Left cardiac atrium (tissue), 4 donors: ENCODE measurements around the gene DSCAML1. TPM values are rescaled to one million over a fixed set of nuclear protein-coding genes. Genes with fewer than 3 reads are reported as not detected.
"Not testable (repeated sequence)": the region's sequence is repeated elsewhere in the genome, so short reads cannot be mapped to it uniquely, and the experiment has no call there.

Experiments used
- ATAC-seq, 2 donors: fragments of 200-7000 bp; cut with Tn5 transposase; one replicate each; pipeline ENCODE4 v1.9.1; 2020; ENCODE audit warnings: mild to moderate bottlenecking in 2 of 2, moderate library complexity in 2 of 2
- DNase-seq: peaks from one replicate; pipeline ENCODE4 v3.0.0-alpha.2; 2020
- intact Hi-C, 2 donors: fragments of 100-400 bp; cut with DNase I; formaldehyde crosslinking; loops; one replicate each; pipeline versions ENCODE4 v1.14.1 to v1.15.1; 2022 to 2023
- total RNA-seq, 2 donors: library from RNA; stranded (reverse); fragmentation: NEBNext Ultra II Directional; extraction: Animal tissue kit (Norgen Biotek cat#: 25700); gene quantifications; one replicate each; pipeline ENCODE4 v1.2.1, GENCODE V29; 2021
- donor health status: DM: no; HTN: yes; CAD: no.
- donor health status: DM: no; HTN: yes; CAD: no; lungs with severe emphysema.
- donor health status: DM: yes; HTN: yes; CAD: no.
- donor health status: Dilated cardiomyopathy.

Gene DSCAML1
- total RNA-seq, 2 donors from 2014 or later = 0.76 to 0.88 TPM

- DNase-seq = no peak
- intact Hi-C loops = no loop called here
- ATAC-seq = no peak
Measured at GRCh38 chr11:117774553-117774952, 22.5 kb downstream of the DSCAML1 start.

- ATAC-seq = no peak
- intact Hi-C loops = no loop called here
- no peak for DNase-seq
Measured at GRCh38 chr11:117772360-117772759, 24.7 kb downstream of the DSCAML1 start.

- DNase-seq = no peak
- ATAC-seq = no peak
- intact Hi-C loops = no loop called here
Measured at GRCh38 chr11:117771841-117772240, 25.2 kb downstream of the DSCAML1 start.

DNA sequence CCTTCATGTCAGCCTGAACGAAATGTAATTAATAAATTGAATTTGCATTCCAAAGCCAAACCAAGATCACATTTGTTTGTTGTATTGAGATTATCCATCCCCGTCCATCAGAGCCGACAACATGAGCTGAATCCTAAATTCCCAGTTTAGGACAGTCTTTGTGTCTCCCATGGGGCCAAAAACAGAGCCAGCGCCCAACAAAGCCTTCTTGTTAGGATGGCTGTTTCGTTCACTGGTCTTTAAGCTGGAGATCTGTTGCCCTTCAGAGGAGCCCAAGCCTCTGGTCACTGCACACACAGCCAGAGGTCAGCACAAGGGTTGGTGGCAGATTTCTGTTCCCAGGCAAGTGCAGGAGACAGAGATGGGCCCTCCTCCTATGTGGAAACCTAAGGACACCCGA is 25.8 kb downstream of the DSCAML1 start:
- DNase-seq (no peak), ATAC-seq (no peak)
- intact Hi-C loops = no loop called here

- intact Hi-C loops = no loop called here
- ATAC-seq (no peak), DNase-seq (no peak)
Measured at GRCh38 chr11:117770061-117770460, 27.0 kb downstream of the DSCAML1 start.

DNA sequence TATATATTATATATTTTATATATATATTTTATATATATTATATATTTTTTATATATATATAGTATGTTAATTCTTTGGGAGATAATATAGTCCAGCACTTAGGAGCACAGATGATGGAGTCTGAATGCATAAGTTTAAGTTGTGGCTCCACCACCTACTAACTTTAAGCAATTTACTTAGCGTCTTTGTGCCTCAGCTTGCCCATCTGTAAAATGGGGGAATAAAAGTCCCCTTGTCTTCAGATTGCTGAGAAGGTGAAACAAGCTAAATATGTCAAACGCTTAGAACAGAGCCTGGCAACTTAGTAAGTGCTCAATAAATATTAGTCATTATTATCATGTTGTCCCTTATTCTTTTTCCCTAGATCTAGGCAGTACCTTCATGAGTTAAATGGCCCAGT is 27.5 kb downstream of the DSCAML1 start:
- DNase-seq (no peak), ATAC-seq (no peak)
- intact Hi-C loops = no loop called here

GRCh38 chr11:117768506-117768905 is 28.5 kb downstream of the DSCAML1 start:
- ATAC-seq (no peak), DNase-seq (no peak)
- intact Hi-C loops = no loop called here

GRCh38 chr11:117767071-117767470 is 29.9 kb downstream of the DSCAML1 start:
- intact Hi-C loops = no loop called here
- DNase-seq (no peak), ATAC-seq (no peak)

DNA sequence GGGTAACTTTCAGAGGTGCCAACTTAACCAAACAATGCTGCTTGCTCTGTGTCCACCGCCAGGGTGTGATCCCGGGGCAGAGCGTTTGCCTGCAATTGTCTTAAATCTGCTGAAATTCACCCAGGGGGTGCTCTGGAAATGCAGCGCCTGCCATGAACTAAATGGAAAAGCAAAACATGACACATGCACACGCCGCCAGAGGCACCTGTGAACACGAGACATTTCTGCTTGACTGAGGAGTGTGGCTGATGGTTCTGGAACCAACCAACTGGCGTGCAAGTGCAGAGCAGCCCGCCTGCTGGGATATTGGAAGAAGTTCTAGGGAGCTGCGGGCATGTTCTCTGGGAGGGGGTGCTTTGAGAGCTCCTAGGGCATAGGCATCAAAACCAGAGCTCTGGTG is 30.4 kb downstream of the DSCAML1 start:
- DNase-seq = no peak
- ATAC-seq = no peak
- intact Hi-C loops = no loop called here

GRCh38 chr11:117766026-117766425 is 31.0 kb downstream of the DSCAML1 start:
- ATAC-seq = no peak
- intact Hi-C loops = no loop called here

DNA sequence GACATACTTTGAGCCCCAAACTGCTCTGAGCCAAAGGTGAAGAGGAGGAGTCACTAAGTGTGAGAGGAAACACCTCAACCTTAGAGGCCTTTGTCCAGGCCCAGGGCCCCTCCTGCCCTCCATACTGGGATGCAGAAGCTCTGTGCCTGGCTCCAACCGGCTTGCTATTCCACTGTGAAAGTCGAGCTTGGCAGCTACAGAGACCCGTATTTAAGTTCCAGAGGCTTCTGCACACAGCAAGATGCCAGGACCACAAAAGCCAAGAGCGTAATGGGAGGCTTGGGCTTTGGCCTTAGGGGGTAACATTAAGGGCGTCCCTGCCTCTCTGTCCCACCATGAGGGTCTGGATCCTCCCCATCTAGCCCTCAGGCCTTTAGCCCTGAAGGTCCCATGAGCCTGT is 31.9 kb downstream of the DSCAML1 start:
- intact Hi-C loops = no loop called here
- ATAC-seq (no peak), DNase-seq (no peak)

More at GRCh38 chr11:117766026-117766425, 31.0 kb downstream of the DSCAML1 start:
- DNase-seq = no peak

GRCh38 chr11:117763465-117763864 is 33.6 kb downstream of the DSCAML1 start:
- intact Hi-C loops = not testable (repeated sequence)

GRCh38 chr11:117761993-117762392 is 35.0 kb downstream of the DSCAML1 start:
- intact Hi-C loops = no loop called here
- ATAC-seq = no peak
- DNase-seq = no peak

More at GRCh38 chr11:117763465-117763864, 33.6 kb downstream of the DSCAML1 start:
- not testable (repeated sequence) for ATAC-seq, DNase-seq

DNA sequence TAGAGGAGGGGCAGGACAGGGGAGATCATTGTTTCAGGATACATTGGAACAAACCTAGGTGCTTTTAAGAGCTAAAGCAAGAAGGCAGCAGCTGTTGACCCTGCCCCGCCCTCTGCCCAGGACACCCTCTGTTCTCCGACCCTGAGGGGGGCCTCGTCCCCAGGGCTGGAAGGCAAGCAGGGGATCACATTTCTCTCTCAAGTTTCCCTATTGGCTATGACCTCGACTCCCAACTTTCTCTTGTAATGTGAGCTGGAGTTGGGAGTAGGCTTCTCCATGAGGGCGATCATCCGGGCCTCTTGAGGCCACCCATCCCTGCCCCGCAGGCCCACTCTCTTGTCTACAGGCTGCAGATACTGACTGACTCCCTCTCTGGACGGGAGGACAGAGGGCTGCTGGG is 37.7 kb downstream of the DSCAML1 start:
- DNase-seq (no peak), ATAC-seq (no peak)
- intact Hi-C loops = no loop called here

- DNase-seq = no peak
- no peak for ATAC-seq
- intact Hi-C loops = no loop called here
Measured at GRCh38 chr11:117754030-117754429, 43.0 kb downstream of the DSCAML1 start.

GRCh38 chr11:117752721-117753237 is 44.2 kb downstream of the DSCAML1 start:
- ATAC-seq = no peak
- no peak for DNase-seq
- intact Hi-C loops = no loop called here

GRCh38 chr11:117752071-117752470 is 44.9 kb downstream of the DSCAML1 start:
- DNase-seq (no peak), ATAC-seq (no peak)
- intact Hi-C loops = no loop called here

GRCh38 chr11:117750916-117751662 is 45.9 kb downstream of the DSCAML1 start:
- intact Hi-C loops = no loop called here
- DNase-seq = no peak
- no peak for ATAC-seq

DNA sequence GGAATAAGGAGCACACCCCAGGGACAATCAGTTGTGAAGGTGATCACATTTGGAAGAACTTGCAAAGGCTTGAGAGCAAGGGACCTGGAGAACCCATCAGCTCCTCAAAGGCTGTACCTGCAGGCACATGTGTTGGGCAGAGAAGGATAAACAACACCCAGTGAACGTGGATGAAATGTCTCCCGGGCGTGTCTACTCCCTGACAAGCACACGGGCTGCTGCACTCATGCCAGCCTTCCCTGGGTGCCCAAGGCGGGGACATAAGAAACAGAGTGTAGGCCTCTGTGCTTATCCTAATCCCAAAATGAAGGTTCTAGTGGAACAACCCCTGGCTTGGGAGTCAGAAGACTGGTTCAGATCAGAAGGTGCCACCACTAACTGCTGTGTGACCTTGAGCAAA is 46.7 kb downstream of the DSCAML1 start:
- ATAC-seq (no peak), DNase-seq (no peak)
- intact Hi-C loops = no loop called here

DNA sequence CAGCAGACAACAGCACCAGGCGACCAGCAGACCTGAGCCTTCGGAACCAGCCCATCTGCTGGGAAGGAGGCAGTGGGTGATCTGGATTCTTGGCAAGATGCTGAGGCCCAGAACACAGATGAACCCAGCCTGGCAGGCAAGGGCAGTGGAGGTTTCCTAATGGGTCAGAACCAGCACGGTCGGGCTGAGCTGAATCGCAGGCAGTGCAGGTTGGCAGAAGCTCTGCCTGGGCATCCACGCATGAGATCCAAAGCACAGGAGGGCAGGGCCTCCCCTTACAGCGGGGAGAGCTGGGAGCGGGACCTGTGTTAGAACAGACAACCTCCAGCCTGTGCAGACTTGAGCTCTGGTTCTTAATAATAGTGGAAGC is 47.5 kb downstream of the DSCAML1 start:
- ATAC-seq = no peak
- DNase-seq = no peak
- intact Hi-C loops = no loop called here
